Breast epithelium (tissue), 4 donors: ENCODE results near the gene LHPP. TPM values are rescaled to one million over a fixed set of nuclear protein-coding genes. Genes with fewer than 3 reads are reported as not detected.

Experiments
- DNase-seq, 2 donors: peaks; one replicate each; pipeline ENCODE4 v3.0.0-alpha.2; 2019; ENCODE audit warnings: low spot score in 2 of 2
- H3K27ac ChIP-seq, 2 donors: fragments of 200-600 bp; sonication (generic) in 1 of 2; one replicate each; pipeline ENCODE4 v1.5.1; 2016 to 2019; ENCODE audit warnings: mild to moderate bottlenecking in 1 of 2
- H3K27me3 ChIP-seq, 2 donors: fragments of 200-600 bp; sonication (generic) in 1 of 2; one replicate each; pipeline versions ENCODE4 v1.5.1 to v1.6.0; 2017 to 2019; ENCODE audit warnings: control low read depth in 1 of 2, mild to moderate bottlenecking in 1 of 2
- H3K36me3 ChIP-seq: fragments of 200-600 bp; one replicate; pipeline ENCODE4 v1.5.1; 2019
- H3K4me1 ChIP-seq, 2 donors: fragments of 200-600 bp; sonication (generic); one replicate each; pipeline ENCODE4 v1.5.1; 2016 to 2019; ENCODE audit warnings: control low read depth in 1 of 2
- H3K4me3 ChIP-seq, 3 donors: fragments of 200-600 bp; sonication (generic); 1 replicate in 2 of 3; 2 replicates in 1 of 3; pipeline ENCODE4 v1.5.1; 2016 to 2019; ENCODE audit warnings: mild to moderate bottlenecking in 3 of 3, moderate library complexity in 2 of 3
- H3K9me3 ChIP-seq, 2 donors: fragments of 200-600 bp; sonication (generic) in 1 of 2; one replicate each; pipeline ENCODE4 v1.5.1; 2016 to 2019; ENCODE audit warnings: control low read depth in 1 of 2
- POLR2A ChIP-seq: fragments of 450-650 bp; IDR thresholded peaks from one replicate; pipeline ENCODE4 v1.6.1; 2016; ENCODE audit warnings: antibody characterized with exemption, mild to moderate bottlenecking, moderate library complexity
- POLR2AphosphoS5 ChIP-seq, 3 donors: sonication (generic); formaldehyde crosslinking; IDR thresholded peaks; one replicate each; pipeline ENCODE4 v1.6.1; 2017; ENCODE audit warnings: antibody characterized with exemption in 3 of 3
- intact Hi-C: fragments of 100-400 bp; cut with DNase I; formaldehyde crosslinking; loops from one replicate; pipeline ENCODE4 v1.15.1; 2023; ENCODE audit warnings: low total_unique reads
- total RNA-seq, 3 donors: library from RNA; depleted of rRNA; stranded (reverse); fragments of >200 nt; gene quantifications; one replicate each; pipeline ENCODE4 v1.1.0, GENCODE V29; 2016
- TF ChIP-seq, protein P1 (sequence below), 3 donors: fragments of 450-650 bp; IDR thresholded peaks; one replicate each; pipeline ENCODE4 v1.5.1; 2016 to 2017; ENCODE audit warnings: antibody characterized with exemption in 3 of 3, mild to moderate bottlenecking in 3 of 3, moderate library complexity in 3 of 3

The LHPP gene
- total RNA-seq, 3 donors from 2014 or later = 13.1 to 19.6 (median 17.0) TPM

DNA sequence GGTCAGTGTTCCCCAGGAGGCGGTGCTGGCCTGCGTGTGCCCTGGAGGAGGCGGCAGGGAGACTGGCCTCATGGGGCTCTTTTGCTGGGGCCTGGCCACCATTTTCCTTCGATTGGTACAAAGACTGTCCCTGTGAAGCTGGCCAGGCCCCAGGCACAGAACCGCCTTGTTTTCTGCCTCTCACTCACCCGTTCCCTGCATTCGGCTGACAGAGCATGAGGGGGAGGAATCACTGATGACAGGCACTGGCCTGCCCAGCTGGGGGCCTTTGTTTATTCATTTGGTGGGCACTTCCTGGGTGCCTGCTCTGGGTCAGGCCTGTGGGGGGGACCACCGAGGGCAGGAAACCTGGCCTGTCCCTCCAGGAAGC lies 143.4 kb downstream of the LHPP start:
- no peak overlapping the region for H3K4me3 ChIP-seq
- intact Hi-C loops = no loop called here
- H3K4me1 ChIP-seq = no peaks in the 10 kb centered on the region
- H3K36me3 ChIP-seq = no peaks in the 10 kb centered on the region
- no peak for DNase-seq
- no peaks in the 10 kb centered on the region for H3K9me3 ChIP-seq
- no peak overlapping the region for H3K27ac ChIP-seq
- no peaks in the 10 kb centered on the region for H3K27me3 ChIP-seq
- no peak for TF ChIP-seq POLR2A
- TF ChIP-seq, protein P1, sequence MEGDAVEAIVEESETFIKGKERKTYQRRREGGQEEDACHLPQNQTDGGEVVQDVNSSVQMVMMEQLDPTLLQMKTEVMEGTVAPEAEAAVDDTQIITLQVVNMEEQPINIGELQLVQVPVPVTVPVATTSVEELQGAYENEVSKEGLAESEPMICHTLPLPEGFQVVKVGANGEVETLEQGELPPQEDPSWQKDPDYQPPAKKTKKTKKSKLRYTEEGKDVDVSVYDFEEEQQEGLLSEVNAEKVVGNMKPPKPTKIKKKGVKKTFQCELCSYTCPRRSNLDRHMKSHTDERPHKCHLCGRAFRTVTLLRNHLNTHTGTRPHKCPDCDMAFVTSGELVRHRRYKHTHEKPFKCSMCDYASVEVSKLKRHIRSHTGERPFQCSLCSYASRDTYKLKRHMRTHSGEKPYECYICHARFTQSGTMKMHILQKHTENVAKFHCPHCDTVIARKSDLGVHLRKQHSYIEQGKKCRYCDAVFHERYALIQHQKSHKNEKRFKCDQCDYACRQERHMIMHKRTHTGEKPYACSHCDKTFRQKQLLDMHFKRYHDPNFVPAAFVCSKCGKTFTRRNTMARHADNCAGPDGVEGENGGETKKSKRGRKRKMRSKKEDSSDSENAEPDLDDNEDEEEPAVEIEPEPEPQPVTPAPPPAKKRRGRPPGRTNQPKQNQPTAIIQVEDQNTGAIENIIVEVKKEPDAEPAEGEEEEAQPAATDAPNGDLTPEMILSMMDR (IDR thresholded peaks at IDR 0.05) = no peak
- TF ChIP-seq POLR2AphosphoS5 (IDR thresholded peaks at IDR 0.05) = no peak

DNA sequence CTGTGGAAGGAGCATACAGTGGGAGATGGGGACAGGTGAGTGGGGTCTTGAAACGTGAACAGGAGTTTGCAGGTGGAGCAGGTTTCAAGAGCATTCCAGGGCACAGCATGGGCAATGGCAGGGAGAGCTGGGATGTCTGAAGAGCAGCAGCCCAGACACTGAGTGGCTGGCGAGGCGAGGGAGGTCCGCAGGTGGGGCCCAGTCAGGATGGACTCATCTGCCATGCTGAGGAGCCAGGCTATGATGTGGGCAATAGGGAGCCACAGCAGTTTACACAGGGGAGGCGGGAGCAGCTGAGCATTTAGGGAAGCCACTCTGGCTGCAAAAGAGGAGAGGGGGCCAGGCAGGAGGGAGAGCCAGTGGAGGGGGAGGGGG lies 143.8 kb downstream of the LHPP start:
- Histone ChIP-seq H3K4me1 (no peaks in the 10 kb centered on the region), H3K27ac (no peak overlapping the region), H3K36me3 (no peaks in the 10 kb centered on the region), H3K4me3 (no peak overlapping the region), H3K27me3 (no peaks in the 10 kb centered on the region), H3K9me3 (no peaks in the 10 kb centered on the region)
- DNase-seq = no peak
- intact Hi-C loops = no loop called here
- TF ChIP-seq POLR2AphosphoS5 (IDR thresholded peaks at IDR 0.05) (no peak), POLR2A (no peak)
- TF ChIP-seq, protein P1 (IDR thresholded peaks at IDR 0.05) = no peak

DNA sequence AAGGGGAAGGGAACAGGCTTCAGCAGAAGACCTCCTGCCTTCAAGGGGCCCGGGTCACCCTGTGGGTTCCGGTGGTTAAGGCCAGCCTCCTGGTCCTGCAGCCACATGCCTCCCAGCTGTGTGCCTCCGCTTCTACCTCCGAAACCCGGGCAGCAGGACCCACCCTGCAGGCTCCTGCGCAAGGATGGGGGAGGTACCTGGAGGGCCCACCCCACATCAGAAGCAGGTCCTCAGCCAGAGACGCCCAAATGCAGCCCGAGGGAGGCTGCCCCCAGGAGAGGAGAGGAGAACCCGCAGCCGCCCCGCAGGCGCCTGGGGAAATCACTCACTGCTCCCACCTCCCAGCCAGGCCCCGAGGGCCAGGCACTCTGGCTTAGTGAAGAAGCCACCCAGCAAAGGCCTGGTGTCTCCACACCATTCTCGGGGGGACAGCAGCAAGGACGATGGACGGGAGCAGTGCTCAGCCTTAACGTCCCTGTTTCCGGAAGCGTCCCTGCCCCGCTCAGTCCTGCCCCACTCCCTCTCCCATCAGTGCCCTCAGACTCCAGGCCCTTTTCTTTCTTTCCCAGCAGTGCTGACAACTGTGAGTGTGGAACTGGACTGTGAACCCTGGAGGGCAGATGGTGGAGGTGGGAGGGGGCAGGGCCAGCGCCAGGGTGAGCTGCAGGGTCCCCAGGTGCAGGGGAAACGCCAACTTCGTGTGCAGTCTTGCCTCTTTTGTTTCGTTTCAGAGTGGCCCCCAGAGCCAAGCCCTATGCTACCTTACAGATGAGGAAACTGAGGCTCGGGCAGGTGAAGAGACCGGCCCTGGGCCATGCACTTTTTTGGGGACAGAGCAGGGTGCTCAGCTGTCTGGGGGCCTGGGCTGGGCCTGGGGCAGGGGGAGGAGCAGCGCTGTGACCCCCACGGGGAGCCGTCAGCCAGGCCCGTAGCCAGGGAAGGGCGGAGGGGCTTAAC lies 144.5 kb downstream of the LHPP start:
- Histone ChIP-seq H3K4me3 (no peak overlapping the region), H3K4me1 (no peaks in the 10 kb centered on the region), H3K36me3 (no peaks in the 10 kb centered on the region), H3K27me3 (no peaks in the 10 kb centered on the region), H3K27ac (no peak overlapping the region), H3K9me3 (no peaks in the 10 kb centered on the region)
- no peak for TF ChIP-seq POLR2A
- TF ChIP-seq, protein P1 (IDR thresholded peaks at IDR 0.05) = no peak
- TF ChIP-seq POLR2AphosphoS5 (IDR thresholded peaks at IDR 0.05) = no peak
- DNase-seq = no peak
- intact Hi-C loops = no loop called here

DNA sequence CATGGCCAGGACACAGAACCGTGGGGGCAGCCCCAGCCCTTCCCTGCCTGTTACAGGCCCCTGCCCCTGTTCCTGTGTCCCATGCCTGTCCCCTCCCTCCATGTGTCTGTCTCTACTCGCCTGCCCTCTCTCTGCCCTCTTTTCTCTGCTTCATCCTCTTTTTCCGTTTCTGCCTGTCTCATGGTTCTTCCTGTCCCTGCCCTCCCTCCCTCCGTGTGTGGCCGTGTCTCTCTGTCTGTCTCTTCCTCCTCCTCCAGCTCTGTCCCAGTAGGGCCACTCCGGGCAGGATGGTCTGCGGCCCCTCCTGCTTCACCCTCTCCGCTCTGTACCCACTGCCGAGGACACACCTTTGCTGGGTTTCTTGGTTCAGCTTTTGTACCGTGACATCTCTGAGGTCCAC lies 145.2 kb downstream of the LHPP start:
- intact Hi-C loops = no loop called here
- no peaks in the 10 kb centered on the region for H3K27me3 ChIP-seq
- no peaks in the 10 kb centered on the region for H3K9me3 ChIP-seq
- H3K27ac ChIP-seq = no peak overlapping the region
- H3K36me3 ChIP-seq = no peaks in the 10 kb centered on the region
- TF ChIP-seq POLR2A = no peak
- TF ChIP-seq, protein P1 (IDR thresholded peaks at IDR 0.05) = no peak
- TF ChIP-seq POLR2AphosphoS5 (IDR thresholded peaks at IDR 0.05) = no peak
- H3K4me3 ChIP-seq = no peak overlapping the region
- H3K4me1 ChIP-seq = no peaks in the 10 kb centered on the region
- DNase-seq = no peak

DNA sequence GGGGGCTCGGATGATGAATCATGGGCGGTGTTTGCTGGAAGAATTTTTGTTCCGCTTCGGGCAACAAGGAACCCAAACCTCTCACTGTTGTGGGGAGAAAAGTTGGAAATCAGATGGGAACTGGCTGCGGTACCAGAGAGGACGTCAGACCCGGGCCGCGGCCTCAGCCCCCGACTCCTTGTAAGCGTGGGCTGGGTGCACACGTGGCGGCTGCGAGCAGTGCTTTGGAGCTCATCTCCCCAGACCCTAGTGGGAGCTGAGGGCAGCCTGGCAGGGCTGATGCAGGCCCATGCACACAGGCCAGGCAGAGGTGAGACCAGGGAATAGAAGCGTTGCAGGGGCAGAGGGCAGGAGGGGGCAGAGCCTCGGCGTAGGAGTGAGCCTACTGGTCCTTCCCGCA lies 146.1 kb downstream of the LHPP start:
- no peak for DNase-seq
- intact Hi-C loops = no loop called here
- Histone ChIP-seq H3K36me3 (no peaks in the 10 kb centered on the region), H3K4me3 (no peak overlapping the region), H3K27me3 (no peaks in the 10 kb centered on the region), H3K4me1 (no peaks in the 10 kb centered on the region), H3K9me3 (no peaks in the 10 kb centered on the region), H3K27ac (no peak overlapping the region)
- TF ChIP-seq, protein P1 (IDR thresholded peaks at IDR 0.05) = no peak
- TF ChIP-seq POLR2AphosphoS5 (IDR thresholded peaks at IDR 0.05) (no peak), POLR2A (no peak)
